HG02884 (cell line): Measurements from ENCODE around the gene PLP1.
A peak's percentile ranks its signal among the peaks of the same experiment; 100 is the strongest.

Source experiments
- ATAC-seq: cut with Tn5 transposase; IDR thresholded peaks from one replicate; pipeline ENCODE4 v1.9.1; 2021; ENCODE audit warnings: mild to moderate bottlenecking, moderate library complexity; ENCODE audit not compliant: unreplicated experiment

PLP1 gene

DNA sequence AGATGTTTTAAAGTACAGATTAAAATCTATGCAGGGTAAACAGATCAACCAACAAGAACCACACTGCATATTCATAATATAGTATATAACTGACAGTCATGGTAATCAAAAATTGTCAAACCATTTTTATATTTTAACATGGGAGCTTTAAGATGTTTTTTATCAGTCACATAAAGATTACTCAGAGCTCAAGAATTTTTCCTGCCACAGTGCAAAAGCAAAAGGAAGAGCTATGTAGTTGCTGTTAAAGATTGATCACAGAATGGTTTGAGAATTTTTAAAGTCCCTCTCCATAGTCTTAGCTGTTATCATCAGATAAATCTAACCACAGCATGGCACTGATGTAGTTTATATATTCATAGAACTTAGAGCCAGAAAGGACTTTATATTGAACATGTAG is 47.0 kb downstream of the PLP1 start:
- no peak for ATAC-seq

DNA sequence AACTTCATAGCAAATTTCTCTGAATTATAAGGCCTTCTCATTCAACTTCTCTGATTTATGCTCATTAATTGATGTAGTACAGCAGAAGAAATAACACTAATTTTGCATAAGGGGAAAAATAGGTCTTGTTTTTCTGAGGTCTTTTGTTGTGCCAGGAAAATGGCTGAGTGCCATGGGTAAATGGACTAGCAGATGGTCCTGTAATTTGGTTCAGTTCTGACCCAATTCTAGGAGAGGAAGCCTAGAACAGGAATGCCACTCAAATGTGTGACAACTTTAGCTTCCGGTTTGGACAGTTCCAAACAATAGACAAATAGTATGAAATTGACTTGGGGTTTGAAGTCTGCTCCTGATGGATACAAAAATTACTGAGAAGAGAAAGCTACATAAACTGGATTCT is 49.2 kb downstream of the PLP1 start:
- ATAC-seq = no peak

DNA sequence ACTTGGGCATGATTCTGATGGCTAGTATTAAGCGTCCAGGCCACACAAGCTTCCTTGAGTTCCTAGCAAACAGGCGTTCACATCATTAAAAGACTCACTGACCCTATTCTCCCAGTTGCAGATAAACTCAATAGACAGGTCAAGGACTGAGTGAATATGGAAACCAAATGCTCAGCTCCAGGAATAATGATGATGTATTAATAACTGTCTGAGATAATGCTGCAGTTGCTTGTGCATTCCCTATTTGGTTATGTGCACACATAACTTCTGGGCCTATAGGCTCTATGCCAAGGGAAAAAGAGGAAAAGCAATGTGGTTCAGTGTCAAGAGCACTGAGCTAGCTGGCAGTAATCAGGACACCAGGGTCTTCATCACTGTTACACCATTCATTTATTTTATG is 51.9 kb downstream of the PLP1 start:
- no peak for ATAC-seq

DNA sequence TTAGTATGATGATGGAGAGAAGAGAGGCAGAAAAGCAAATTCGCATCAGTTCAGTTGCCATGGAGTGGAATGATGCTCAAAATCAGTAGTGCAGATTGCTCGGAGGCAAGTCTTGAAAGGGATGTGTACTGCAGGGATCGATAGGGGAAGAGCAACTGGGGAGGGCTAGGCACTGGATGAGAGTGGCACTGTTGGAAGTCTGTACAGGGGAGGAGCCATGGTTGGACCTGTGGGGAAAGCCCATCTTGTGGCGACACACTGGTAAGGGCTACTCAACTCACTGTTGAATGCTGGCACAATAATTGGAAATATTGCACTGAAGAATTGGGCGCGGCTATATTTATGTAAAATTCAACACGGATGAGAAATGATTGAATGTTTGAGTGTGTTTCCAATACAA is 54.2 kb downstream of the PLP1 start:
- ATAC-seq = no peak

DNA sequence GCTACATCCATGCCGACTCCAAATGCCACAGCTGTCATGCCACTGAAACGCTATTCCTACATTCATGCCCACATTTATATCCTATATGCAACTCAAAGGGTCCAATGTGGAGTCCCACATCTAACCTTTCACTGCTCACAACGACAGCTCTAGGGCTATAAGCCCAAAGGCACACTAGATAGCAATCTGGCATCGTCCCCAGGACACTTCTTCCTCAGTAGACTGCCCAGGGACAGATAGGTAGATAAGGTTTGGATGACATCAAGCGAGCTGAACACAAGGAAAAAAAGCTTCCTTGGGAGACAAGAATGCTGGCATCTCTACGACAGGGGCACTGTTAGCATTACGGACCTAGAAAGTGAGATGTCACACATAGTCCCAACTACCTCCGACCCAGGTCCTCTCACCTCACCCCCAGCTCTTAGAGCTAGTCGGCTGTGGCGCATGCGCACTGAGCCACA is 54.7 kb downstream of the PLP1 start:
- ATAC-seq = peak; percentile 16

DNA sequence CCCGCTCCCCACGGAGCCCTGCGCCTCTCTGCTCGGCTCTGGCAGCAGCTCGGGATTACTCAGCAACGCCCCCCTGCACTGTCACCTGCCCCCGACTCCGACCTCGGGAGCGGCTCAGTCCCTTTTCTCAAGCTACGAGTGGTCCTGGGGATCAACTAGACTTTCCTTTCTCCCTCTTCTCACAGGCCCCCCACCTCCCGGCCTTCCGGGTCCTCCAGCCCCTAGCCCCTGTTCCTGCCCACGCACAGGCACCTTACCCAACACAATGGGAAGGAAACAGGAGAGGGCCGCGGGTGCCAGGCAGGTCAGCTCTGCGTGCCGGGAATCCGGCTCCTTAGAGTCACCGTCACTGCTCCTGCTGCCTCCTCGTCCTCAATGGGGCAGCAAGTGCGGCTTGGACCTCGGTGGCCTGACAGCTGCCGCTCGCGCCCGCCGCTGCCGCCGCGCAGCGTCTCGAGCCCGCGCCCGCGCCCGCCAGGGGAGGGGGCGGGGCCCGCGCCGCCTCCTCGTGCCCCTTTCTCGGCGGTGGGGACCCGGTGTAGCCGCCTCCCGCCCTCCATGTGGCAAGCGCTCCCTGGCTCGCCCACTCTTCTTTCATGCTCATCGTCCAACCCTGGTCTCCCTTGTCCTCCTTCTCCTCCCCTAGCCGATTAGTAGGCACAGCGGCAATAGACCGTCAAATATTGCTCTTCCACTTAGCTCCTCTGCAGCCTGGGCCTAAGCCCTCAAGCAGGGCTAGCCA is 55.3 kb downstream of the PLP1 start, which contains the start of gene RAB9B:
Gene RAB9B, minus strand, starts transcription at position 455 of the 742 bp plus-strand sequence. CDS start 6,473 bp downstream, outside the sequence.
- ATAC-seq = peak; percentile 87

DNA sequence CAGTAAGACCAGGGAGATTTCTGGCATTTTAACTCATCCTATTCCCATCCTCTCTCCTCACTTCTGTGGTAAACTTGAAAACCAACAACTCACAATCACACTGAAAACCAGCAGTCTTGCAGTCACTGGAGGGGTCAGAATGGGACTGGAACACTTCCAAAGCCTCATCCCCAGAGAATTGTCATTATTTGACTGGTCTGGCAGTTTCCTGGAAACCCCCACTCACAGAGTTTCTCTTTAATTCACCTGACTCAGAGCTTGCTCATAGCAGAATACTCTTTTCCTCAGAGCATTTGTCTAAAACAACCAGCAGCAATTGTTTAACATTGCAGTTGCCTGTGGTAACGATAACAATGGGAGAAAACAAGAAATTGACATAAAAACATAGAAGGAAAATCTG is 62.8 kb downstream of the PLP1 start:
- no peak for ATAC-seq
